GM20431 (cell line): ENCODE results near the gene NHLRC3.
"Not testable (repeated sequence)": the region's sequence is repeated elsewhere in the genome, so short reads cannot be mapped to it uniquely, and the experiment has no call there.

Experiments
- in situ Hi-C: fragments of 300-500 bp; cut with MseI, MboI; formaldehyde crosslinking; loops from one replicate; pipeline ENCODE4 v1.15.0; 2020; ENCODE audit warnings: low sequenced_read_pairs; ENCODE audit not compliant: unreplicated experiment

NHLRC3 gene

GRCh38 chr13:39037880-39038568, at the start of gene NHLRC3, which contains the start of gene PROSER1:
NHLRC3 (plus strand) TSS chr13:39038456; CDS start chr13:39038640, 184 bp downstream.
PROSER1 (minus strand) TSS chr13:39038089; CDS start chr13:39037242, 847 bp downstream.
- in situ Hi-C loops = no loop called here

- in situ Hi-C loops = no loop called here
Observed at GRCh38 chr13:38990693-38991092, 47.6 kb upstream of the NHLRC3 start, which contains the start of gene STOML3. STOML3 (minus strand) TSS chr13:38990831; CDS start chr13:38990721, 110 bp downstream.

- in situ Hi-C loops = no loop called here
Observed at GRCh38 chr13:38993381-38993780, 44.9 kb upstream of the NHLRC3 start.

GRCh38 chr13:38998739-38999138, 39.5 kb upstream of the NHLRC3 start:
- in situ Hi-C loops = no loop called here

- in situ Hi-C loops = not testable (repeated sequence)
Observed at GRCh38 chr13:39006371-39007111, 31.7 kb upstream of the NHLRC3 start.

GRCh38 chr13:39012608-39013007, 25.6 kb upstream of the NHLRC3 start:
- in situ Hi-C loops = no loop called here

GRCh38 chr13:39013462-39013861, 24.8 kb upstream of the NHLRC3 start:
- in situ Hi-C loops = no loop called here

- in situ Hi-C loops = no loop called here
Observed at GRCh38 chr13:39016087-39016486, 22.2 kb upstream of the NHLRC3 start.

- in situ Hi-C loops = no loop called here
Observed at GRCh38 chr13:39016787-39017186, 21.5 kb upstream of the NHLRC3 start.

- in situ Hi-C loops = no loop called here
Observed at GRCh38 chr13:39020853-39021462, 17.3 kb upstream of the NHLRC3 start.

GRCh38 chr13:39023316-39023715, 14.9 kb upstream of the NHLRC3 start:
- in situ Hi-C loops = no loop called here

- in situ Hi-C loops = no loop called here
Observed at GRCh38 chr13:39023761-39024160, 14.5 kb upstream of the NHLRC3 start.

GRCh38 chr13:39025433-39025839, 12.8 kb upstream of the NHLRC3 start:
- in situ Hi-C loops = no loop called here

GRCh38 chr13:39032150-39032549, 6.1 kb upstream of the NHLRC3 start:
- in situ Hi-C loops = no loop called here

- in situ Hi-C loops = no loop called here
Observed at GRCh38 chr13:39034085-39034484, 4.2 kb upstream of the NHLRC3 start.

- in situ Hi-C loops = no loop called here
Observed at GRCh38 chr13:39035204-39035603, 3.1 kb upstream of the NHLRC3 start.

GRCh38 chr13:39035799-39036198, 2.5 kb upstream of the NHLRC3 start:
- in situ Hi-C loops = no loop called here

GRCh38 chr13:39036212-39036611, 2.0 kb upstream of the NHLRC3 start:
- in situ Hi-C loops = no loop called here

- in situ Hi-C loops = no loop called here
Observed at GRCh38 chr13:39037410-39037879, 811 bp upstream of the NHLRC3 start.

- in situ Hi-C loops = no loop called here
Observed at GRCh38 chr13:39038569-39039030, 344 bp downstream of the NHLRC3 start.

- in situ Hi-C loops = no loop called here
Observed at GRCh38 chr13:39039041-39039440, 785 bp downstream of the NHLRC3 start.
